NT2/D1 (cell line): Measurements from ENCODE around the gene SOWAHC.

Experiments used
- SUZ12 ChIP-seq: IDR thresholded peaks from 2 replicates; pipeline ENCODE4 v1.6.1; 2011; ENCODE audit not compliant: insufficient read length, insufficient read depth; ENCODE audit errors: extremely low read depth
- YY1 ChIP-seq: IDR thresholded peaks from 2 replicates; pipeline ENCODE4 v1.6.1; 2011; ENCODE audit not compliant: insufficient read length, insufficient read depth
- ZNF274 ChIP-seq: IDR thresholded peaks from 2 replicates; pipeline ENCODE4 v1.6.1; 2011; ENCODE audit warnings: mild to moderate bottlenecking, low read depth, low read length

- no peak for TF ChIP-seq ZNF274
- TF ChIP-seq YY1: no peak
- no peak for TF ChIP-seq SUZ12
These were observed 12.4 kb upstream of the SOWAHC start for GRCh38 chr2:109601783-109602182.
